Body of pancreas (tissue), 4 donors: ENCODE measurements around the gene SRSF5.

ENCODE experiments used
- CTCF ChIP-seq, 7 experiments: fragments of 450-650 bp in 4 of 7; fragments of 200-600 bp in 3 of 7; sonication (generic) in 3 of 7; IDR thresholded peaks; one replicate each; pipeline ENCODE4 v1.5.1; 2016 to 2019; ENCODE audit warnings: antibody characterized with exemption in 7 of 7
- POLR2A ChIP-seq, 3 donors: fragments of 450-650 bp; IDR thresholded peaks; one replicate each; pipeline ENCODE4 v1.6.1; 2016; ENCODE audit warnings: antibody characterized with exemption in 3 of 3, mild to moderate bottlenecking in 2 of 3

GRCh38 chr14:69820991-69821390, 54.0 kb downstream of the SRSF5 start:
- TF ChIP-seq CTCF (IDR thresholded peaks at IDR 0.05) (no peak), POLR2A (IDR thresholded peaks at IDR 0.05) (no peak)
